ENCODE measurements around the gene ZNF331. TPM values are rescaled to one million over a fixed set of nuclear protein-coding genes. Genes with fewer than 3 reads are reported as not detected.

The ZNF331 gene
- total RNA-seq, 1 experiment from 2014 or later = 57.2 TPM

DNA sequence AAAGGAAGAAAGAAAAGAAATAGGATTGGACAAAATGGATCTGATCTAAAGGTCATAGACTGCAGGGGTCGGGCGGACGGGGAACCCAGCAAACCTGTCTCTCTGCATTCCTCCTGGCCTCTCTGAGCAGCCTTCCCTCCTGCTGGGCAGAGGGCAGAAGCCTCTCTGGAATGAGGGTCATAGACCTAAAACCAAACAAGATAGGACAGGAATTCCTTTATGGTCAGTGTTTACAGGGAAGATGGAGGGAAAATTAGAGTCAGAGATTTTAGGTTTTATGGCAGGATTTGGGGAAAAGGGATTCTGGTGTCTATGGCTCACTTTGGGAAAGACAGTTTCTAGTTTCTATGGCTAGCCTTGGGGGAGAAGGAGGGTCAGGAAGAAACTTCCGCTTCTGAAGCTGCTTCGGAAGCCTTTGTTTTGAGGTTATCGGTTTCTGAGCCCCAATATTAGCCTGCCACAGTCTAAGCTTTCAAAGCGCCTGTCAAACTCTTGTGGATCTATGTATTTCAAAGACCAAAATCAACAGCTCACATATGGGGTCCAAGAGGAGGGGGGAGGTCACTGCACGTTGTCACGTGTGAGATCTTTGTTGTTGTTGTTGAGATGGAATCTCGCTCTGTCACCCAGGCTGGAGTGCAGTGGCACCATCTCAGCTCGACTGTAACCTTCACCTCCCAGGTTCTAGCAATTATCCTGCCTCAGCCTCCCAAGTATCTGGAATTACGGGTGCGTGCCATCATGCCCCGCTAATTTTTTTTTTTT lies 75.0 kb downstream of the ZNF331 start:
- peak overlapping the region; percentile 4 for H3T11ph ChIP-seq (ENCODE audit: low read length)
- peak overlapping the region; percentile 62 for H2BK120ac ChIP-seq (ENCODE audit: low read depth, low read length, poor library complexity, severe bottlenecking)
- H3K27me3 Mint-ChIP-seq (ENCODE audit: low read depth) = no peaks in the 10 kb centered on the region

More for the DNA sequence above, 75.0 kb downstream of the ZNF331 start:
- Histone ChIP-seq H3K9ac (ENCODE audit: extremely low read depth, insufficient read length, low read length) (no peak overlapping the region), H2BK5ac (ENCODE audit: insufficient read length, low read length) (no peak overlapping the region), H4K5ac (ENCODE audit: insufficient read length, low read depth, low read length) (no peak overlapping the region), H3K23me2 (ENCODE audit: insufficient read length, low read depth, low read length, poor library complexity, severe bottlenecking) (no peaks in the 10 kb centered on the region), H3K4me2 (ENCODE audit: insufficient read depth, insufficient read length, low read length) (no peak overlapping the region), H2BK12ac (ENCODE audit: insufficient read length, low read depth, low read length) (peak overlapping the region; percentile 16), H3K79me1 (ENCODE audit: insufficient read depth, low read depth, low read length, poor library complexity, severe bottlenecking) (no peaks in the 10 kb centered on the region), H3K4me1 (ENCODE audit: insufficient read depth, low read length) (peaks cover 3% of the 10 kb centered on the region; the same call in 1 of the 2 replicates), H4K91ac (ENCODE audit: insufficient read length, low read depth, low read length) (peak overlapping the region; percentile 42), H4K8ac (replicated peaks; ENCODE audit: insufficient read length, low read depth, low read length) (no peak overlapping the region), H4K20me1 (ENCODE audit: control insufficient read depth, insufficient read depth, insufficient read length) (no peaks in the 10 kb centered on the region), H3K14ac (ENCODE audit: insufficient read depth, low read length) (peak overlapping the region; percentile 69; the same call in 1 of the 2 replicates), H3K23ac (ENCODE audit: insufficient read length, low read depth, low read length) (no peak overlapping the region), H2AFZ (ENCODE audit: low read length) (no peak overlapping the region), H3K27me3 (ENCODE audit: insufficient read depth, low read length) (no peaks in the 10 kb centered on the region), H2BK15ac (ENCODE audit: low read depth, low read length) (no peak overlapping the region), H3K4ac (ENCODE audit: low read depth, low read length) (no peak overlapping the region), H2BK20ac (ENCODE audit: low read depth, low read length, poor library complexity, severe bottlenecking) (no peak overlapping the region), H3K56ac (ENCODE audit: insufficient read length, low read depth, low read length) (no peak overlapping the region), H3K79me2 (ENCODE audit: insufficient read depth, low read length) (no peaks in the 10 kb centered on the region), H3K27ac (ENCODE audit: insufficient read length, low read depth, low read length) (peak overlapping the region; percentile 50), H3K18ac (ENCODE audit: insufficient read length, low read depth, low read length) (peak overlapping the region; percentile 55), H3K9me3 (ENCODE audit: control insufficient read depth, low read depth, low read length) (no peaks in the 10 kb centered on the region), H2AK5ac (ENCODE audit: insufficient read length, low read length) (no peak overlapping the region)
- peak overlapping the region; percentile 92 to 96 (median 94) for H3K27ac Mint-ChIP-seq
- DNase-seq = peak; percentile 89
- TF ChIP-seq, protein P1, sequence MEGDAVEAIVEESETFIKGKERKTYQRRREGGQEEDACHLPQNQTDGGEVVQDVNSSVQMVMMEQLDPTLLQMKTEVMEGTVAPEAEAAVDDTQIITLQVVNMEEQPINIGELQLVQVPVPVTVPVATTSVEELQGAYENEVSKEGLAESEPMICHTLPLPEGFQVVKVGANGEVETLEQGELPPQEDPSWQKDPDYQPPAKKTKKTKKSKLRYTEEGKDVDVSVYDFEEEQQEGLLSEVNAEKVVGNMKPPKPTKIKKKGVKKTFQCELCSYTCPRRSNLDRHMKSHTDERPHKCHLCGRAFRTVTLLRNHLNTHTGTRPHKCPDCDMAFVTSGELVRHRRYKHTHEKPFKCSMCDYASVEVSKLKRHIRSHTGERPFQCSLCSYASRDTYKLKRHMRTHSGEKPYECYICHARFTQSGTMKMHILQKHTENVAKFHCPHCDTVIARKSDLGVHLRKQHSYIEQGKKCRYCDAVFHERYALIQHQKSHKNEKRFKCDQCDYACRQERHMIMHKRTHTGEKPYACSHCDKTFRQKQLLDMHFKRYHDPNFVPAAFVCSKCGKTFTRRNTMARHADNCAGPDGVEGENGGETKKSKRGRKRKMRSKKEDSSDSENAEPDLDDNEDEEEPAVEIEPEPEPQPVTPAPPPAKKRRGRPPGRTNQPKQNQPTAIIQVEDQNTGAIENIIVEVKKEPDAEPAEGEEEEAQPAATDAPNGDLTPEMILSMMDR (conservative IDR thresholded peaks at IDR 0.05) = no peak
- H3K9me3 Mint-ChIP-seq = no peaks in the 10 kb centered on the region; a peak in 1 of 5 replicates
- peak overlapping the region; percentile 0 to 2; a peak in 3 of 5 replicates for H3K4me3 Mint-ChIP-seq
- H3K36me3 Mint-ChIP-seq (ENCODE audit: insufficient read depth in 1 of 3, low read depth in 3 of 3) = no peaks in the 10 kb centered on the region; a peak in 1 of 7 replicates
- no CpG with 5 or more reads among the region's 14 CpGs for WGBS (ENCODE audit: extremely low coverage, insufficient read length, low lambda C conversion rate)
- H3K4me1 Mint-ChIP-seq = peaks cover 24 to 27% of the 10 kb centered on the region in 2 experiments

Measured in H9 (cell line).